BE2C (cell line): ENCODE measurements around the gene PGC.

ENCODE experiments used
- DNase-seq: peaks from one replicate; pipeline ENCODE4 v3.0.0-alpha.2; 2020
- H3K27me3 ChIP-seq: fragments of 250-450 bp; sonication (Bioruptor Pico); 2 replicates; pipeline ENCODE4 v1.5.1; 2020; ENCODE audit warnings: mild to moderate bottlenecking
- H3K36me3 ChIP-seq: fragments of 250-450 bp; sonication (Bioruptor Pico); 2 replicates; pipeline ENCODE4 v1.5.1; 2020; ENCODE audit warnings: mild to moderate bottlenecking
- H3K4me1 ChIP-seq: fragments of 250-450 bp; sonication (Bioruptor Pico); 2 replicates; pipeline ENCODE4 v1.5.1; 2020
- H3K4me3 ChIP-seq: 2 replicates; pipeline ENCODE4 v1.5.1; 2011; ENCODE audit warnings: low read depth, low read length
- H3K9me3 ChIP-seq: fragments of 250-450 bp; sonication (Bioruptor Pico); 2 replicates; pipeline ENCODE4 v1.5.1; 2020
- CTCF ChIP-seq: IDR thresholded peaks from 2 replicates; pipeline ENCODE4 v1.5.1; 2012; ENCODE audit warnings: mild to moderate bottlenecking, low read depth, low read length

Gene PGC

GRCh38 chr6:41733707-41734665, 13.2 kb downstream of the PGC start:
- H3K9me3 ChIP-seq: no peaks in the 10 kb centered on the region
- peak overlapping the region; percentile 70 for H3K4me3 ChIP-seq
- peak; percentile 84 for DNase-seq
- TF ChIP-seq CTCF: no peak
- H3K36me3 ChIP-seq: no peaks in the 10 kb centered on the region
- H3K27me3 ChIP-seq: no peaks in the 10 kb centered on the region
- H3K4me1 ChIP-seq: peaks cover 21% of the 10 kb centered on the region

GRCh38 chr6:41733360-41733706, 13.9 kb downstream of the PGC start:
- H3K4me1 ChIP-seq: peaks cover 21% of the 10 kb centered on the region
- no peak for TF ChIP-seq CTCF
- no peaks in the 10 kb centered on the region for H3K9me3 ChIP-seq
- H3K4me3 ChIP-seq: peak overlapping the region; percentile 70
- no peaks in the 10 kb centered on the region for H3K36me3 ChIP-seq
- DNase-seq: no peak
- no peaks in the 10 kb centered on the region for H3K27me3 ChIP-seq

- TF ChIP-seq CTCF: no peak
- H3K4me3 ChIP-seq: peak overlapping the region; percentile 70
- DNase-seq: peak; percentile 29
- no peaks in the 10 kb centered on the region for H3K36me3 ChIP-seq
- no peaks in the 10 kb centered on the region for H3K27me3 ChIP-seq
- peaks cover 21% of the 10 kb centered on the region for H3K4me1 ChIP-seq
- no peaks in the 10 kb centered on the region for H3K9me3 ChIP-seq
Measured at GRCh38 chr6:41732591-41733359, 14.4 kb downstream of the PGC start.

GRCh38 chr6:41732149-41732548, 15.0 kb downstream of the PGC start:
- no peak overlapping the region for H3K4me3 ChIP-seq

GRCh38 chr6:41731561-41732086, 15.6 kb downstream of the PGC start:
- Histone ChIP-seq H3K27me3 (no peaks in the 10 kb centered on the region), H3K36me3 (no peaks in the 10 kb centered on the region), H3K9me3 (no peaks in the 10 kb centered on the region), H3K4me3 (no peak overlapping the region), H3K4me1 (peaks cover 21% of the 10 kb centered on the region)
- TF ChIP-seq CTCF: no peak
- no peak for DNase-seq

More at GRCh38 chr6:41732149-41732548, 15.0 kb downstream of the PGC start:
- peaks cover 21% of the 10 kb centered on the region for H3K4me1 ChIP-seq
- TF ChIP-seq CTCF: no peak
- H3K27me3 ChIP-seq: no peaks in the 10 kb centered on the region
- no peak for DNase-seq
- no peaks in the 10 kb centered on the region for H3K36me3 ChIP-seq
- H3K9me3 ChIP-seq: no peaks in the 10 kb centered on the region
